Gastroesophageal sphincter (tissue), 4 donors: ENCODE data around the gene UXT. TPM values are rescaled to one million over a fixed set of nuclear protein-coding genes. Genes with fewer than 3 reads are reported as not detected.
A peak's percentile ranks its signal among the peaks of the same experiment; 100 is the strongest.
"Not testable (repeated sequence)": the region's sequence is repeated elsewhere in the genome, so short reads cannot be mapped to it uniquely, and the experiment has no call there.

Experiments
- ATAC-seq: fragments of 150-250 bp; one replicate; pipeline ENCODE4 v1.9.1; 2016; ENCODE audit warnings: mild to moderate bottlenecking, moderate library complexity
- H3K27ac ChIP-seq, 4 donors: fragments of 200-600 bp; sonication (generic) in 3 of 4; 1 replicate in 3 of 4; 2 replicates in 1 of 4; pipeline ENCODE4 v1.5.1; 2016 to 2019
- H3K27me3 ChIP-seq: fragments of 200-600 bp; sonication (generic); one replicate; pipeline ENCODE4 v1.5.1; 2019
- H3K36me3 ChIP-seq, 2 donors: fragments of 200-600 bp; sonication (generic); one replicate each; pipeline ENCODE4 v1.5.1; 2019; ENCODE audit warnings: control low read depth in 1 of 2
- H3K4me1 ChIP-seq, 3 donors: fragments of 200-600 bp; sonication (generic); 1 replicate in 2 of 3; 2 replicates in 1 of 3; pipeline ENCODE4 v1.5.1; 2016 to 2019; ENCODE audit warnings: control low read depth in 2 of 3
- H3K4me3 ChIP-seq, 2 donors: fragments of 200-600 bp; sonication (generic); one replicate each; pipeline ENCODE4 v1.5.1; 2019; ENCODE audit warnings: mild to moderate bottlenecking in 1 of 2, moderate library complexity in 1 of 2
- H3K9me3 ChIP-seq, 3 donors: fragments of 200-600 bp; sonication (generic); one replicate each; pipeline ENCODE4 v1.5.1; 2017 to 2019; ENCODE audit warnings: control low read depth in 2 of 3
- CTCF ChIP-seq, 4 experiments: fragments of 200-600 bp in 2 of 4; fragments of 450-650 bp in 2 of 4; sonication (generic) in 1 of 4; IDR thresholded peaks; one replicate each; pipeline ENCODE4 v1.5.1; 2017 to 2019; ENCODE audit warnings: antibody characterized with exemption in 4 of 4, mild to moderate bottlenecking in 2 of 4, moderate library complexity in 2 of 4
- EP300 ChIP-seq: sonication (generic); formaldehyde crosslinking; IDR thresholded peaks from one replicate; pipeline ENCODE4 v1.6.1; 2017; ENCODE audit warnings: antibody characterized with exemption, mild to moderate bottlenecking
- POLR2A ChIP-seq, 2 donors: fragments of 450-650 bp; IDR thresholded peaks; one replicate each; pipeline ENCODE4 v1.6.1; 2017; ENCODE audit warnings: antibody characterized with exemption in 2 of 2, mild to moderate bottlenecking in 2 of 2, moderate library complexity in 1 of 2
- POLR2AphosphoS5 ChIP-seq: sonication (generic); formaldehyde crosslinking; IDR thresholded peaks from one replicate; pipeline ENCODE4 v1.6.1; 2017; ENCODE audit warnings: antibody characterized with exemption
- WGBS, 2 donors: methylation state at CpG; one replicate each; pipeline ENCODE4 v1.1.5; 2018; ENCODE audit warnings: low coverage in 1 of 2; 5-methylcytosine and 5-hydroxymethylcytosine counted together
- total RNA-seq, 4 donors: library from RNA; depleted of rRNA; stranded (reverse); fragments of >200 nt; gene quantifications; one replicate each; pipeline ENCODE4 v1.1.0, GENCODE V29; 2016

The UXT gene
- total RNA-seq, 4 donors from 2014 or later = 66.5 to 112 (median 79.1) TPM

DNA sequence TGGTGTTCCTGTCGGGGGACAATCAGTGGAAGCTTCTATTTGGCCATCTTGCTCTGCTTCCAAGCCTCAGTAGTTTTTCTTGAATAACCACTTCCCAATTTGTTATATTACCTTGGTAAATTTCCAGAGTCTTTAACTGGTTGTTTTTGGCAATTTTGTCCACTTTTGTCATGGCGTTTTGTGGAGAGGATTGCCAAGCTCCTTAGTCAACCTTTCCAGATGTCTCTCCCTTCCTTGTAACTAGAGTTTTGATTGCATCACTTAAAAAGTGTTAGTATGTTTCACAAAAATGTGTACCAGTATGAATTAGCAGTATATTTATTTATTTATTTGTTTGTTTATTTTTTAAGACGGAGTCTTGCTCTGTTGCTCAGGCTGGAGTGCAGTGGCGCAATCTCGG, 15.8 kb upstream of the UXT start:
- 65 to 90% methylated on average over 4 of the region's 5 CpGs for WGBS, 2 donors
- TF ChIP-seq CTCF (IDR thresholded peaks at IDR 0.05) (no peak), EP300 (no peak), POLR2AphosphoS5 (no peak), POLR2A (IDR thresholded peaks at IDR 0.05) (no peak)
- ATAC-seq = no peak
- no peak overlapping the region for H3K4me3 ChIP-seq
- no peak overlapping the region for H3K27ac ChIP-seq
- no peaks in the 10 kb centered on the region for H3K36me3 ChIP-seq
- H3K27me3 ChIP-seq = no peaks in the 10 kb centered on the region
- no peaks in the 10 kb centered on the region for H3K9me3 ChIP-seq
- no peaks in the 10 kb centered on the region for H3K4me1 ChIP-seq

DNA sequence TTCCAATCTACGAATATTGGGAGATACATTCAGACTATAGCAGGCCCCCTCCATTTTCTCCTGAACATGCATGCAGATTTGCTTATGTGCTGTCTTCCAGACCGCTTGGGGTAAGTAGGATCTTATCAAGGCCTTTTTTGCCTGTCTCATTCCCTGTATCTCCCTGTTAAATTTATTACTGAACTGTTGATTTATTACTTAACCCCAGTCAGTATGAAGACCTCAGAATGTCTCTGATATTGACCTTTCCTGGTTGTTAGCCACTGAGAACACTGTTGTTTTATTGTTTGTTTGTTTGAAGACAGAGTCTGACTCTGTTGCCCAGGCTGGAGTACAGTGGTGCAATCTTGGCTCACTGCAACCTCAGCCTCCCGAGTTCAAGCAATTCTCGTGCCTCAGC, 6.8 kb upstream of the UXT start:
- not testable (repeated sequence) for H3K27me3 ChIP-seq, H3K4me3 ChIP-seq
- 76 to 88% methylated on average over 2 to 3 of the region's 4 CpGs for whole genome bisulfite sequencing, 2 donors

GRCh38 chrX:47664737-47665136, 5.8 kb upstream of the UXT start:
- WGBS, 2 donors = 75 to 77% methylated on average over 3 of the region's 5 CpGs
- ATAC-seq = no peak

More for the DNA sequence above, 6.8 kb upstream of the UXT start:
- not testable (repeated sequence) for ATAC-seq, H3K36me3 ChIP-seq, H3K9me3 ChIP-seq, H3K27ac ChIP-seq, H3K4me1 ChIP-seq

GRCh38 chrX:47662144-47662657, 3.2 kb upstream of the UXT start:
- H3K27ac ChIP-seq = peak overlapping the region in 1 of 4 donors; percentile 32
- no peak for ATAC-seq
- peaks cover 0 to 4% of the 10 kb centered on the region in 2 donors for H3K36me3 ChIP-seq
- H3K27me3 ChIP-seq = no peaks in the 10 kb centered on the region
- H3K4me1 ChIP-seq = peaks cover 0 to 6% (median 0%) of the 10 kb centered on the region in 3 donors
- no peaks in the 10 kb centered on the region for H3K9me3 ChIP-seq
- H3K4me3 ChIP-seq = no peak overlapping the region
- 58% methylated on average over 1 of the region's 1 CpG; no CpG with 5 or more reads in 1 of the 2 donors for WGBS, 2 donors
- TF ChIP-seq CTCF (IDR thresholded peaks at IDR 0.05) = no peak
- no peak for TF ChIP-seq POLR2AphosphoS5
- TF ChIP-seq EP300 = no peak
- TF ChIP-seq POLR2A (IDR thresholded peaks at IDR 0.05) = no peak

More at GRCh38 chrX:47664737-47665136, 5.8 kb upstream of the UXT start:
- Histone ChIP-seq H3K27ac (no peak overlapping the region), H3K27me3 (no peaks in the 10 kb centered on the region), H3K4me3 (no peak overlapping the region), H3K9me3 (no peaks in the 10 kb centered on the region), H3K4me1 (no peaks in the 10 kb centered on the region), H3K36me3 (no peaks in the 10 kb centered on the region)
- TF ChIP-seq EP300 = no peak
- TF ChIP-seq POLR2A (IDR thresholded peaks at IDR 0.05) = no peak
- TF ChIP-seq POLR2AphosphoS5 = no peak
- no peak for TF ChIP-seq CTCF (IDR thresholded peaks at IDR 0.05)

- no peak overlapping the region for H3K4me3 ChIP-seq
- 87 to 88% methylated on average over 3 to 7 of the region's 7 CpGs for WGBS, 2 donors
- H3K36me3 ChIP-seq = peaks cover 0 to 11% of the 10 kb centered on the region in 2 donors
- peak overlapping the region in 1 of 4 donors; percentile 32 for H3K27ac ChIP-seq
- no peaks in the 10 kb centered on the region for H3K27me3 ChIP-seq
- ATAC-seq = no peak
- TF ChIP-seq POLR2A (IDR thresholded peaks at IDR 0.05) (no peak), POLR2AphosphoS5 (no peak), EP300 (no peak), CTCF (IDR thresholded peaks at IDR 0.05) (no peak)
- peaks cover 0 to 6% (median 0%) of the 10 kb centered on the region in 3 donors for H3K4me1 ChIP-seq
- H3K9me3 ChIP-seq = no peaks in the 10 kb centered on the region
Measured at GRCh38 chrX:47661539-47661938, 2.6 kb upstream of the UXT start.
